Stimulated activated CD4-positive, alpha-beta T cell treated with anti-CD3 and anti-CD28 coated beads, TNF-alpha, amount 100 ng/mL, for 48 hours (primary cell): ENCODE data around the gene OAS2.

Experiments
- DNase-seq, 3 donors: peaks; one replicate each; pipeline ENCODE4 v3.0.0-alpha.2; 2020; ENCODE audit warnings: low read depth in 3 of 3

OAS2 gene

DNA sequence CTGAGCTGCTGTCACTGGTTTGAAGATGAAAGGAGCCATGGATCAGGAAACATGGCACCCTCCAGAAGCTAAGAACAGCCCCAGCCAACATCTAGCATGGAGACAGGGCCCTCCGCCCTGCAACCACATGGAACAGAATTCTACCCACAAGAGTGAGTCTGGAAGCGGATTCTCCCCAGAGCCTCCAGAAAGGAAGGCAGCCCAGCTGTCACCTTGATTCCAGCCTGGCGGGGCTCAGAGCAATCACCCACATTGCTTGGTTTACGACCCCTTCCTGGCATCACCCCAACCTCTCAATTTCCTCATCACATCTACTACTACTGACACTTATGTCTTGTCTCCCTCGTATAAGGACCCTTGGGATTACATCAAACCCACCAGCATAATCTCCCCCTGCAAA lies 38.5 kb downstream of the OAS2 start:
- DNase-seq, result no peak

DNA sequence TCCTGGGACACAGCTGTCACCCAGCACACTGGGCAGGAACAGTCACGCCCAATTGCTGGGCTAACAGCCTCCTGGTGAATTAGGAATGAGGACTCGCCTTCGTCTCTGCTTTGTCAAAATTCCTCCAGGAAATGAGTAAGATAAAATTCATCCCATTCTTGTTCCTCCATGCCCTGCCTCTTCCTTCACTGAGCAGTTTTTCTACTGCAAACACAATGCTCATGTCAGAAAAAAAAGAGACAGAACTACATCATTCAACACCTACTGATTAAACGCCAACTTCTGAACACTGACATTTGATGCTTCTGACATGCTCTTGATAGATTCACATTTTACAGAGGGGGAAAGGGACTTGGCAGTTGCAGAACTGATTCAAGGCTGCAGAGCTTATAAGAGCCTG lies 40.7 kb downstream of the OAS2 start:
- no peak for DNase-seq

DNA sequence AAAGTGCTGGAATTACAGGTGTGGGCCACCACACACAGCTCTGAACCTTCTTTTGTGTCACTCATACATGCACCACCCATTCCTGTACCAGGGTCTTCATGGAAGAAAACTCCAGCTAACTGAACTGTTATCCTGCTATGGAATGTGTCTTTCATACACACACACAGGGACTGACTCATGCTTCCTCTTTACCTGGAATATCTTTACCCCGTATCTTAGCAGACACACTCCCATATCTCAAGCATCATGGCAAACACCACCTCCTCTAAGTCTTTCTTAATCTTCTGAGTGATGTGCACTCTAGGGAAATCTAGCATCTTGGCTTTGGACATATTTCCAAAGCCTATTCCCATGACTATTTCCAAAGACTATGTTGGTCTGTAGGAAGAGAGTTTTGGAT lies 43.2 kb downstream of the OAS2 start:
- no peak for DNase-seq

DNA sequence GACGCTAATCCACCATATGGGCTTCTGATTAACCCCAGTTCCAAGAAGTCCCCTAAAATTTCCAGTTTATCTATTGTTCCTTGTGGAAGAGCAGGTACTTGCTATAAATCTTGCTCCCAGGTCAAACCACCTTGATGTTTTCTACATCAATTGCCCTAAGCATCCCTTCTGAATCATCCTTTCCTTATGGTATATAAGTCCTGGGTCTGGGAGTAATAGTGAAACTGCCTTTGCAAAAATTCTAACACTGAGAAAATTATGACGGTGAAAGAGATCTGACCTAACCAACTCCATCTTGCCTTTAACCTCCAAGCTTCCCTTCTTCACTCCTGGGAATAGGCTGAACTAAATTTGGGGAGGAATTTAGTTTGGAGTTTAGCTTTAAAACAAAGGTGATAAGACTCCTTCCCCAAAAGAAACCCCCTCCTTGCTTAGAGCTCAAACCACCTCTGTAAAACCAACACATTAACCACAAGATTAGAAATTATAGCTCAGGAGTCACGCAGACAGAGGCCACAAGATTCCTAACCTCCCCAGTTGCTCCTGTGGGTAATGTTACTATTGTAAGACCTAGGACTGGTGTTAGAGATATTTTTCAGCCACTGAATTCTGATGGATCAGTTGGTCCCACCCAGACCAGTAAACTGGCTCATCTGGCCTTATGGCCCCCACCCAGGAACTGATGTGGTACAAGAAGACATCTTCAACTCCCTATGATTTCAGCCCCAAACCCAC lies 44.4 kb downstream of the OAS2 start:
- DNase-seq, result no peak

DNA sequence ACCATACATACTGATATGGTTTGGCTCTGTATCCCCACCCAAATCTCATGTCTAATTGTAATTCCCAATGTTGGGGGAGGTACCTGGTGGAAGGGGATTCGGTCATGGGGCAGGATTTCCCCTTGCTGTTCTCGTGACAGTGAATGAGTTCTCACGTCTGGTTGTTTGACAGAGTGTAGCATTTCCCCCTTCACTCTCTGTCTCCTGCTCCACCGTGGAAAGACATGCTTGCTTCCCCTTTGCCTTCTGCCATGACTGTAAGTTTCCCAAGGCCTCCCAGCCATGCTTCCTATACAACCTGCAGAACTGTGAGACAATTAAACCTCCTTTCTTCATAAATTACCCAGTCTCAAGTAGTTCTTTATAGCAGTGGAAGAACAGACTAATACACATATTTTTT lies 49.4 kb downstream of the OAS2 start:
- DNase-seq, result no peak

DNA sequence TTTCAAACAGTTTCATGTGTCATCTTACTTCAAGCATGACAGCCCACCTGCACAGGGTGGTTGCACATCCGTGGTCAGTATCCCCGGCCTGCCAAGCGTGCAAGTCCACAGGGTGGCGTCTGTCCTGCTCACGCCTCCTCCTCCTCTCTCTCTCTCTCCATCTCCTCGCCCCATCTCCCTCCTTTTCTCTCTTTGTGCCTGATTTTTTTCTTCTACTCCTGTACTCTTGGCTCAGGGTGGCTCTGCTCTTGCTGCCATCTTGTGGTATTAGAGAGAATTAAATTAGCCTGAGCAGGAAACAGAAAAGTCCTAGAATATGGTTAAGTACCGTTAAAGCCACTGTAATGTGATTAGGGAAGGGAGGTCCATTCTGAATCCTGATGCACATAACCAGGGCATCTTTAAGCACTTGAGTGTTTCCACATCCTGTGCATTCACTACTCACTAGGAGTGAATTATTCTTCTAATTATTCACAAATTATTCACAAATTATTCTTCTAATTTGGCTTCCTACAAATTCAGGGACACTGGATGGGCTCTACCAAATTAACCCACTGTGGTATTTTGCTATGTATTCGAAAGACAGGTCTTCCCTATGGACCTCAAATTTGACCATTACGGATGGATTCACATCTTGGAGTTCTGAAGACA lies 52.7 kb downstream of the OAS2 start:
- DNase-seq, result no peak

DNA sequence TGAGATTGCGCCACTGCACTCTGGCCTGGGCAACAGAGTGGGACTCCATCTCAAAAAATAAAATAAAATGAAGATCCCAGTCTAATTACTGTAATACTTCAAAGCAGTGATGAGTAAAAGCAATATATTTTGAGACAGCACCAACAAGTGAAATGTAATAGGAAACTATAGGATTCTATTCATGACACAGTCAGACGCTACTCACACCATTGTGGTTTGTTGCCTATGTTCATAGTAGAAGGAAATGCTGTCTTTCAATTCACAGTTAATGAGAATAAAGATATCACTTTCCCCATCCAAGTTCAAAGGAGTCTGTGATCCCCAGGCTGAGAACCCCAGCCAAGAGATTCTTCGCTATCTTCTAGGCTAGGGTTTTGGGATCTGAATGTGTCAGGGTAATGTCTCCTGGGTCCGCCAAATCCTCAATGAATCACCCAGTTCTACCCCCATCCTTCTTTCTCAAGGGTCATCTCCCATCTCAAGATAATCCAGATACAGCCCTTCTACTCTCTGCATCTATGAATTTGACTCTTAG lies 61.7 kb downstream of the OAS2 start:
- no peak for DNase-seq

DNA sequence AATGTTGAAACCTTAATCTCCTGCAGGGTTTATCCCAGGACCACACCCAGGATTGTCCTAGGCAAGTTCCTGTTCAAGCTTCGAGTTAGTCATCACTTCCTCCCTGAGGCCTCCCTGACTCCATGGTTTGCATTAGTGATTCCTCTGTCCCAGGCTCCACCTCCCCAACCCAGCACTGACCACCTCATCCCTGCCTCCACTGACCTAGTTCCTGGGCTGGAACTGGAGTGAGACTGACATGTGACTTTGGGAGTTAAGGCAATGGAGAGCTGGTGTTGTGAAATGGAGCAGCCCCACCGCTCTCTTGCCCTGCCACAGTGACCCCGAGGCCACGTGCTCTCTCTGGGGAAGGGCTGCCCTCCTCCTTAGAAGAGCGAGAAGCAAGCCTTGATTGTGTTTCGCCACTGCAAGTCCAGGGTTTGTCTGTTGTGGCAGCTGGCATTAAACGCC lies 62.4 kb downstream of the OAS2 start:
- DNase-seq, result no peak

DNA sequence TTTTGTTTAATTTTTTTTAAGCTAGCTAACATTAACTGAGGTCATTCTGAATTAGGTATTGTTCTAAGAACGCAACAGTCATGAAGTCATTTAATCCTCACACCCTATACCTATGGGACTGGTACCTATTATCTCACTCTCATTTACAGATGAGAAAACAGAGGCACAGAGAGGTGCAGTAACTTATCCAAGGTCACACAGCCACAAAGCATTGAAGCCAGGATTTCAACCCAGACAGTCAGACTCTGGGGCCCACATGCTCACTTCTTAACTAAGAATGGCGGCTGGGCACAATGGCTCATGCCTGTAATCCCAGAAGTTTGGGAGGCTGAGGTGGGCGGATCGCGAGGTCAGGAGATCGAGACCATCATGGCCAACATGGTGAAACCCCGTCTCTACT lies 63.2 kb downstream of the OAS2 start:
- no peak for DNase-seq

DNA sequence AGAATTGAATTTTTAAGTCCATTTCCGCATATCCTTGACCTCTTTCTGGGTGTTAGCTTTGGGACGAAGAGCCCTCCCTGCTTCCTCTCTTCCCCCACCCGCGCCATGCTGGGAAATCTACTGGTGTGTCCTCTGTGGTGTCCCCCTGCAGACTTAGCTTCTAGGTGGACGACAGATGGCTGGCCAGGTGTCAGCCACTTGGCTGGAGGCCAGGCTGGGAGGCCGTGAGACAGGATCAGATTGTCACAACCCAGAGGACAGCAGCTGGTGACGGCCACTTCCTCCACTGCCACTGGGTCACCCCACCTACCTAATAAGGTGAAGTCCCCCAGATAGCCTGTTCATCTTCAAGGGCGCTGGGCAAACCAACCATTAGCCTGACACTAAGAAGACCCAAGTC lies 64.9 kb downstream of the OAS2 start:
- no peak for DNase-seq

DNA sequence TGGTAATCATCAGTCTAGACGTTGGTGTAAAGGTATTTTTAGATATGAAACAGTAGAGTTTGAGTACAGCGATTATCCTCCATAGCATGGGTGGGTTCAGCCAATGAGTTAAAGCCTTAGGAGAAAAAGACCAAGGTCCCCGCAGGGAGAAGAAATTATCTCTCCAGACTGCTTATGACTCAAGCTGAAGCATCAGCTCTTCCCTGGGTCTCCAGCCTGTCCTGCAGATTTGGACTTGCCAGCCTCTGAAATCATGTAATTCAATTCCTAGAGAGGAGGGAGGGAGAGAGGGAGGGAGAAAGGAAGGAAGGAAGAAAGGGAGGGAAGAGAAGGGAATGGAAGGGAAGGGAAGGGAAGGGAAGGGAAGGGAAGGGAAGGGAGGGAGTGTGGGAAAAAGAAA lies 66.2 kb downstream of the OAS2 start:
- no peak for DNase-seq

DNA sequence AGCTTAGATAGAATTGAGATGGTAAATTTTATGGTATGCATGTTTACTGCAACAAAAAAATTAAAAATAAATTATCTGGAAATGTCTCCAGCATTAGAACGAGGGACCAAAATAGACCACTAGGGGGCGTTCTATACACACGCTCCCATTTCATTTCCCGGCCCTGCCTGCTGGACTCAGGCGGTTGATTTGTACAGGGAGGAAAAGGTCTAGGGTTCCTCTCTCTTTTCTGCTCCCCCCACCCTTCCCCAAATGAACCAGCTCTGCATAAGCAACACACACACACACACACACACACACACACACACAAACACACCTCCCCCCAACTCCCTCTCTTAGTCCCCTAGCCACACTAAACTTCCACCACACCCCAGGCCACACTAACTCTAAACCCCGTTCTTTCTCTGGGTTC lies 70.4 kb downstream of the OAS2 start:
- peak; percentile 45 to 69 (median 56) for DNase-seq

DNA sequence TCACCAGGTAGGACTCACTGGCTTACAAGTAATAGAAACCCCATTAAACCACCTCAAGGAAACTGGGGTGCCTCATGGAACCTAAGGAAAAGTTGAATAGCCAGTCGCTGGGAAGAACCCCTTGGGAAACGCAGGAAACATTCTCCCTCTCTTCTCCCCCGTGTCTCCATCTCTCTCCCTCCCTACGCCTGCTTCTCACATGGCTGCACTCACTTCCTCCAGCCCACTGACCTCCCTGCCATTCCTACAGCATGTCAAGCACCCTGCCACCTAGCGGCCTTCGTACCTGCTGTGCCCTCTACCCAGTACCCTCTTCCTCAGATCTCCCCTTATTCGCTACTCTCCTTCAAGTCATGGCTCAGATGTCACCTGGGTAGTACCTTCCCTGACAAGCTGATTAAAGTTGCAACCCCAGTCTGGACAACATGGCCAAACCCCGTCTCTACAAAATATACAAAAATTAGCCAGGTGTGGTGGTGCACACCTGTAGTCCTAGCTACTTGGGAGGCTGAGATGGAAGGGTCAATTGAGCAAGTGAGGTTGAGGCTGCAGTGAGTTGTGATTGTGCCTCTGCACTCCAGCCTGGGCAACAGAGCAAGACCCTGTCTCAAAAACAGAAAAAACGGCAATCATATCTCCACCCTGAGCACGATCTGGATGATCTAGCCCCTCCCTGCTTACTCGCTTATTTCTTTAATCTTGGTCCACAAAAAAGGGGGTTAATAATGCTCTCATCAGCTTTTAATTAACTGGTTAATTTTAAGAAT lies 71.8 kb downstream of the OAS2 start:
- DNase-seq, result no peak

DNA sequence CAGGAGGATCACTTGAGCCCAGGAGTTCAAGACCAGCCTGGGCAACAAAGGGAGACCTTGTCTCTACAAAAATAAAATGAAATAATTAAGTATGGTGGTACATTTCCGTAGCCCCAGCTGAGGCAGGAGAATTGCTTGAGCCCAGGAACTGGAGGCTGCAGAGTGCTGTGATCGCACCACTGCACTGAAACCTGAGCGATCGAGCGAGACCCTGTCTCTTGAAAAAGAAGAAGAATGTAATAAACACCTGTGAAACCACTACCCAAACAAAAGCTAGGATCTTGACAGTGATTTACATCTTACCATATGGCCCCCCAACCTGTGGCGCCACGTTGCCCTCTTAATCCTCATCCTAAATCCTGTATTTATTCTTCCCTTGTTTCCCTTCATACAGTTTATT lies 72.5 kb downstream of the OAS2 start:
- no peak for DNase-seq

DNA sequence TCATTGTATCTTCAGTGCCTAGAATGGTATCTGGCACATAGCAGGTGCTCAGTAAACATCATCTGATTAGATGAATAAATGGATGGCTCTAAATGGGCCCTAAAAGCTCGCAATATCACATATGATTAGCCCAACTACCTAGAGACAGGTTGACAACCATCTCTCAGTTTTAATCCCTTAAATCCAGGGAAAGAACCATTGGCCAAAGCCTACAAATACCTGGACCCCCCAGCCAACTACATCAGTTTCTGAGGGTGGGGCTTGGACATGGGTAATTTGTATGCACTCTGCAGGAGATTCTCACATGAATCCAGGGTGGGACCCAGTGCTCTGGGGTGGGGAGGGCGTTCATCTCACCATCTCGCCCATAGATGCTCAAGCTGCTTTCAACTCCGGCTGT lies 73.4 kb downstream of the OAS2 start:
- no peak for DNase-seq

DNA sequence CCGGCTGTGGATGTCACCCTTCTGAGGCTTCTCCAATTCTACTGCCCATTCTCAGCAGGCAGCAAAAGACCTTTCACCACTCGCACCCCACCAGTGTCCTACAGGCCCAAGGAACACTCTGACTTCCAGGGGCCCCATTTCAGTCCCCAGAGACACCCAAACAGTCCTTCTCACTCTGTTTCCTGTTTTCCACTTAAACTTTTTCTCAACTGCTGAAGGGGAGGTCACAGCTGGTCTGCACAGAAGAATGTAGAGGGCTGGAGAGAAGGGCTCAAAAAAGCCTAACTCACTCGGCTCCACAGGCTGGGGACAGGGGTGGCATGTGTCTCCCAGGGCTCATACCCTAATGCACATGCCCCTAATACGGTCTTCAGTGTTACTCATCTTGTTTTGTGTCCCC lies 74.0 kb downstream of the OAS2 start:
- no peak for DNase-seq

DNA sequence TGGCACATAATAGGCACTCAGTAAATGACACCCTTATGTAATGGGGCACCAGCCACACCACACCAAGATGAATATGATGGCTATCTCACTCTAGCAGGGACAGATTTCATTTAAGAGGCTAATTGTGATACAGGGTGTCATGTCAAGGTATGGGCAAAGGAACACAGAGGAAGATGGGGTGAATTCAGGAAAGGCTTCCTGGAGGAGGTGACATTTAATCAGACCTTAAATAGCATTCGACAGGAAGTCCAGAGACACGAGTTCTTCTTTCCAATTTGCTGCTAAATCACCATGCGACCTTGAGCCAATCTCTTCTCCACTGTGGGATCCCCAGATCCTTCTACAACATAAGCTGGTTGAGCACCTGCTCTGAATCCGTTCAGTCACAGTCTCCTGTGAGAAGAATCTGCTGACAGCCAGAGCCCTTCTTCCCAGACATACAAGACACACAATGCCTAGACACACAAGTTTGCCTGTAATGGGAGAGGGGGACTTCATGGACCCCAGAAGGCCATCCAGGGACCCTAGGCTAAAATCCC lies 76.7 kb downstream of the OAS2 start:
- DNase-seq, result no peak

DNA sequence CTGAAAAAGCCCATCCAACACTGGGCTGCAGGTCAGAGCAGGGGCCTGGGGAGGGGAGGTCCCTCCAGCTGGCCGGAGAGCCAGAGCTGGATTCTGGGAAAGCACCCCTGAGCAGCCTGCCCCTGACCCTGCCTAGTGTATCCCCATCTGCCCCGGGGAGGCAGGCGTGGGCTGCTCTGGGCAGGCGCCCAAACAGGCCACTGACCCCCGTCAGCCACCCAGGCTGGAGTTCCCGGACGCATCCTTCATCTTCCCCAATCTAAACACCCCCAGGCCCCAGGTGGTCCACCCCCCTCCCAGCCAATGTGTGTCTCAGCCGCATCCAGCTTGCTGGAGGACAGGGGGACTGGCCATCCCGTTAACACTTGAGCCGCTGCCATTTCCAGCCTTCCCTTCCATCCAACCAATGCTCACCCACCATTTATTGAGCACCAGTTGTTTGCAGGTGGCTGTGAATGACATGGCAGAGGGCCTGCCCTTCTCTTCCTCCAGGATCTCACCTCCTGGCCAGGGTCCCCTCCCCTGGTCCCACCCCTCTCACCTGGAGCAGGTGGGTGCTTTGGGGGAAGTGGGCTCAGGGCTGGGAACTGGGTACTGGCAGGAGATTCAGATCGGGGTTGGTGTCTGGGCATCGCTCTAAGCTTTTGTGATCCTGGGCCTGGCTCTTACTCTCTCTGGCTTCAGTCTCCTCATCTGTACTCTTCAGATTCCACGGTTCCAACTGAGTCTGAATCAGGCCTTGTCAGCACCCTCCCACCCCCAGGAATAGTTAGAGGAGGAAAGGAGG lies 77.5 kb downstream of the OAS2 start:
- no peak for DNase-seq

DNA sequence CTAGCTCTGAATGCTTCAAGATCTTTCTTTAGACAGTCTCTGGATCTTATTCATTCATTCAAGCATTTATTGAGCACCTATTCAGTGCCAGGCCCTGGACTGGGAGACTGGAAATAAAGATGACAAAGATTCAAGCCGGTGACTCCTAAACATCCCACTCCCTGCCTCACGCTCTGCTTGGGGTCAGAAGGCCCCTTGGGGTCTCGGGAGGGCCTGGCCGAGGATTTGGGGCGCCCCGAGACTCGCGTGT lies 78.0 kb downstream of the OAS2 start:
- no peak for DNase-seq

DNA sequence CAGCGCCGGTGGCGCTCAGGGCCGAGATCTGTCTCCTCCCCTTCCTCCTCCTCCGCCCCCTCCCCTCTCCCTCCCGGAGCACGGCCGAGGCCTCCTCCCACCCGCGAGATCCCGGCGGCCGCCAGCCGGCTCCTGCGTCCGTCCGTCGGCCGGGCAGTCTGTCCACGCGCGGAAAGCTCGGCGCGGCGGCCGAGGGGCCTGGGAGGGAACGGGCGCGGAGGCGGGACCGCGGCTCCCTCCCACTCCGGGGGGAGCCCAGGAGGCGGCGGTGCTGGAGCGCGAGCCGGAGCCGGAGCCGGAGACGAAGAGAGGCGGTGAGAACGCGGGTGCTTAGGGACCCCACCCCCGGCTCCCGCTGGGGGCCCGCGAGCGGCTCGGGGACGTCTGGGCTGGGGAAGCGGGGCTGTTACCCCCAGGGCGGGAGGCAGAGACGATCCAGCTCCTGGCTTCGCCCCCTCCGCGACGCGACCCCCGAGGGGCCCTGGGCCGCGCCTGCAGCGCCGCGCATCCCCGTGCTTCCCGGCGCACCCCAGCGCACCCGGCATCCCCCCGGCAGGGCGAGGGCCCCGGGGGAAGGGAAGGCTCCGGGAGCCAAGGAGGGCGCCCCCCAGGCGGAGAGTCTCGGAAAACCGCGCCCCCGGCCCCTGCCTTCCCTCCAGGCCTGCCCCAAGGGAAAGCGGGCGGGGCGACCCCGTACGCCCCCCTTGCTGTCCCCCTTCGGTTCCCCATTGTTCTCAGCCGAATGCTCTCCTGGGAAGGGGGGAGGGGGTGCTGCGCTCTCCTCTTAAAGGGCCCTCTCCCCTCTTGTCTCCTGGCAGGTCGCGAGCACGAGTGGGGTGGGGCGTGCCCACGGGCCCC lies 78.5 kb downstream of the OAS2 start, which contains the start of gene DTX1:
DTX1 (plus strand) TSS at position 100 of the 858 bp plus-strand sequence. CDS start 1,463 bp downstream, outside the sequence.
- peak in 1 of 3 donors; percentile 19 for DNase-seq
